ENCODE data around the gene SELENOV. TPM values are rescaled to one million over a fixed set of nuclear protein-coding genes. Genes with fewer than 3 reads are reported as not detected.

SELENOV gene
- total RNA-seq, 1 donor from 2014 or later, result not detected

DNA sequence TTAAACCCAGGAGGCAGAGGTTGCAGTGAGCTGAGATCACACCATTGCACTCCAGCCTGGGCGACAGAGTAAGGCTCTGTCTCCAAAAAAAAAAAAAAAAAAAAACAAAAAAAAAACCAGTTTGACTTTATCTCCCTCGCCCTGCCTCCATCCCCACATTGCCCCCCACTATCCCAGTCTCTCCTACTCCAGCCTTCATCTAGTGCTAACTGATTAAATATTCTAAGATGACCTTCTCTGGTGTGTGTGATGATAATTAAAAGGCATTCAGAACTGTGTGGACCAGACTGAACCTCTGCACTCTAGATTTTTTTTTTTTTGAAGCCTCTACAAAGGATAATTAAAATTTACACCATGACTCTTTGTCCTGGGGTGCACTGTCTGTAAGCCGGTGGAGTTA lies 22.2 kb upstream of the SELENOV start:
- no peak for DNase-seq (ENCODE audit: extremely low read depth, low read depth, low spot score)

DNA sequence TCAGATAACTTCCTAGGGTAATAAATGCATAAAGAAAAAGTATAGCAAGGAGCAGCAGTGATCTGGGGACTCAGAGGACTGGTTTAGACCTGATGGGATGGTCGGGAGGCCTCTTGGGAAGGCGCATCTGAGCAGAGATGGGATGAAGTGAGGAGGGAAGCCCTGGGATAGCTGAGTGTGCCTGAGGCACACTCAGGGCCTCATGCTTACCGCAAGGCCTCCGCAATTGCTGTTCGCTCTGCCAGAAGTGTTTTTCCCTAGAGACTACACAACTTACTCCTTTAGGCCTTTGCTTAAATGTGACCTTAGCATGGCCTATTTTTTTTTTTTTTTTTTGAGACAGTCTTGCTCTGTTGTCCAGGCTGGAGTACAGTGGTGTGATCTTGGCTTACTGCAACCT lies 20.3 kb upstream of the SELENOV start:
- DNase-seq (ENCODE audit: extremely low read depth, low read depth, low spot score), result no peak

DNA sequence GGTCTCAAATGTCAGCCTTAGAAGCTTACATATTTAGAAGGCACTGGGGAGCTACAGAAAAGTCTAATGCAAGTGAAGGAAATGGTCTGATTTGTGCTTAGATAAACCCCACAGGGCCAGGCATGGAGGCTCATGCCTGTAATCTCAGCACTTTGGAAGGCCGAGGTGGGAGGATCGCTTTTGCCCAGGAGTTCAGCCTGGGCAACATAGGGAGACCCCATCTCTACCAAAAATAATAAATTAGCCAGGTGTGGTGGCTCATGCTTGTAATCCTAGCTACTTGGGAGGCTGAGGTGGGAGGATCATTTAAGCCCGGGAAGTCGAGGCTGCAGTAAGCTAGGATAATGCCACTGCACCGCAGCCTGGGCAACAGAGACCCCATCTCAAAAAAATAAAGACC lies 18.9 kb upstream of the SELENOV start:
- DNase-seq (ENCODE audit: extremely low read depth, low read depth, low spot score), result no peak

DNA sequence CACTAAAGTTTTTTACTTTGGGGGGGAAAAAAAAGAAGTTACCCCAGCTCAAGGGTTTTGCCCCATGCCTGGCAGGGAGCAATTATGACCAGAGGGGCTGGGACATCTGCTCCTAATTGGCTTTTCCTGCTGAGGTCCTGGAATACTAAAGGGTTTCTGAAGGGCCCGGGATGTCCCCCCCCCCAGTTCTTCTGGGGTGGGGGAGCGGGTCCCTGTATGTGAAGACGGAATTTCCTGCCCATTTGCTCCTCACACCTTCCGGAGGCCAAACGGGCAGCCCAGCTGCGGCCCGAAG lies 17.3 kb upstream of the SELENOV start:
- DNase-seq (ENCODE audit: extremely low read depth, low read depth, low spot score), result no peak

DNA sequence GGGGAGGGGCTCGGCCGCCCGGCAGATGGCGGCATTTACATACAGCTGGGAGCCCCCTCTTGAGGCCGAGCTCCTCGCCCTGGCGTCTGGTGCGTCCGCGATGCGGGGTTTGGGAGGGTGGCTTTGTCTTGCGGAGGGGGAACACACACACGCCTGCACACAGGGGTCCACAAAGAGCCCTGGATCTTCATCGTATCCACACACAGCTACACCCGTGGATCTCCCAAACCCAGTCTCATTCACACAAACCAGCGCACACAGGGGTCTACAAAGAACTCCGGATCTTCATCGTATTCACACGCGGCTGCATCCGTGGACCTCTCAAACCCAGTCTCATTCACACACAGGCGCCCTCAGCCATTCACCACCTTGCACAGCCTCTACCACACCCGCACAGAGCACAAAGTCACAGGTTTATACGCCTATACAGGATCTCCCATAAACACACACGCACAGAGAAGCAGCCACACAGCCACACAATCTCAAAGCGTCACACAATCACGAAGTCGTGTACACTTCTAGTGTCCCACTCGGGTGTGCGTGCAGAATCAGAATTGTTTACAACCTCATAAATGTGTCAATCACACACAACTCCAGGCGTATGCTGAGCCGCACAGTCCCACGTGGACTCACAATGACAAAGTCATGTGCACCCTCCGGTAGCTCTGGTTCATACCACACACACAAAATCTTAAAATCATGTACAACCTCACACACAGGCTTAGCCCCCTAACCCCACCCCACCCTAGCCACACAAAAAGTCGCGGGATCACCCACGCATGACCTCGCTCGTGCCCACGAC lies 16.7 kb upstream of the SELENOV start:
- no peak for DNase-seq (ENCODE audit: extremely low read depth, low read depth, low spot score)

DNA sequence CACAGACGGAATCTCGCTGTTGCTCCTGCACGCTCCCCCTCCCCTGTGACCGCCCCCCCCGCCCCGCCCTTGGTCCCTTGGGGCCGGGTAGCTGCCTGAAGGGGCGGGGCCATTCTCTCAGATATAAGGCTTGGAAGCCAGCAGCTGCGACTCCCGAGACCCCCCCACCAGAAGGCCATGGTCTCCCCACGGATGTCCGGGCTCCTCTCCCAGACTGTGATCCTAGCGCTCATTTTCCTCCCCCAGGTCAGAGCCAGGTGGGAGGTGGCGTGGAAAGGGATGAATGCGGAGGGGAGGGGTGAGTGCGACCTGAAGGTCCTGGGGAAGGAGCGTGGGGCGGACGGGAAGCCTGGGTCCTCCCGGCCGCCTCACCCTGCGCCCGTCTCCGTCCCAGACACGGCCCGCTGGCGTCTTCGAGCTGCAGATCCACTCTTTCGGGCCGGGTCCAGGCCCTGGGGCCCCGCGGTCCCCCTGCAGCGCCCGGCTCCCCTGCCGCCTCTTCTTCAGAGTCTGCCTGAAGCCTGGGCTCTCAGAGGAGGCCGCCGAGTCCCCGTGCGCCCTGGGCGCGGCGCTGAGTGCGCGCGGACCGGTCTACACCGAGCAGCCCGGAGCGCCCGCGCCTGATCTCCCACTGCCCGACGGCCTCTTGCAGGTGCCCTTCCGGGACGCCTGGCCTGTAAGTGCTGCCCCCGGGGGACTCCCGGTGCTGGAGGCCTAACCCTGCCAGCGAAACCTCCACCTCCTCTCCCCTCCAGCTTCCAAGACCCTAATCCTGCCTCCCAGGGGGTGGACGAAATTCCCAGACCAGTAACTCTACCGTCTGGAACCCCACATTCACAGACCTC lies 15.9 kb upstream of the SELENOV start, which contains the start of gene DLL3:
TSS of gene DLL3 (plus strand) at position 150 of the 845 bp plus-strand sequence. CDS start at position 178, 28 bp downstream.
- DNase-seq (ENCODE audit: extremely low read depth, low read depth, low spot score), result no peak

DNA sequence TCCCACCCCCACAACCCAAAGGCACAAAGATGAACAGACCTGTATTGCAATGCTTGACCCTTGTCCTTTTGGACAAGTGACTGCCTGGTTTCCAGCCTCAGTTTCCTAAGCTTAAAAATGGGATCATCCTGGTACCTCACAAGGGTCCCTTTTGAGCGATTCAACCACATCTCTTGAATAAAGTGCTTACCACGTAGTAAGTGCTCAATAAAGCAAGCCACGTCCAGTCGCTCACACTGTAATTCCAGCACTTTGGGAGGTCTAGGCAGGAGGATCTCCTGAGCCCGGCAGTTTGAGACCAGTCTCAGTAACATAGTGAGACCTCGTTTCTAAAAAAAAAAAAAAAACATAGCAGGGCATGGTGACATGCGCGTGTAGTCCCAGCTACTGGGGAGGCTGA lies 15.0 kb upstream of the SELENOV start:
- no peak for DNase-seq (ENCODE audit: extremely low read depth, low read depth, low spot score)

DNA sequence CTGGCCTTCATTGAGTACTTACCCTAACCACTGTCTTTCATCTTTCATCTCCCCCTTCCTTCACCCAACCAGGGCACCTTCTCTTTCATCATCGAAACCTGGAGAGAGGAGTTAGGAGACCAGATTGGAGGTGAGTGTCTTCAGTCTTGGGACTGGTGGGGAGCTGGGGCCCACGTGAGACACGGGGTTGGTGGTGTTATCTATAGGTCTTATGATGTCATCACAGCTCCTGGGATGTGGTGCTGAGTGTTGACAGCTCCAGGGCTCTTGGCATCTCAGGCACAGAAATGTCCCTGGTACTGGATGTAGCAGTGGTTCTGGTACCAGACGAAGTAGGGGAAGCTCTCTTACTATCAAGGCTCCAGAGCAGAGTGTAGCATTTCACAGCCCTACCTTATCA lies 14.4 kb upstream of the SELENOV start:
- DNase-seq (ENCODE audit: extremely low read depth, low read depth, low spot score), result no peak

DNA sequence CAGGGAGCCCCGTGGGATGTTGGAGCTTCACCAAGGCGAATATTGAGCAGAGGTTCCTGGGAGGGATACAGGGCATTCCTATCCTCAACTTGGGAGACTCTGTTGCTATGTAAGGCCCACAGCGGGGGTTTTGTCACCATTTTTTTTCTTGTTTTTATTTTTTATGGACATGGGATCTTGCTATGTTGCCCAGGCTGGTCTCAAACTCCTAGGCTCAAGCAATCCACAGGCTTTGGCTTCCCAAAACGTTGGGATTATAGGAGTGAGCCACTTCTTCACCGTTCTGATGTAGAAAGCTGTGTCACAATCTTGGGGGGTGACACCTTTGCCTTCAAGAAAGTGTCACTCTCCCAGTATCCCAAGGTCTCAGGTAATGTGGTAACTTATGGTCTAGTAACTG lies 13.6 kb upstream of the SELENOV start:
- DNase-seq (ENCODE audit: extremely low read depth, low read depth, low spot score), result no peak

DNA sequence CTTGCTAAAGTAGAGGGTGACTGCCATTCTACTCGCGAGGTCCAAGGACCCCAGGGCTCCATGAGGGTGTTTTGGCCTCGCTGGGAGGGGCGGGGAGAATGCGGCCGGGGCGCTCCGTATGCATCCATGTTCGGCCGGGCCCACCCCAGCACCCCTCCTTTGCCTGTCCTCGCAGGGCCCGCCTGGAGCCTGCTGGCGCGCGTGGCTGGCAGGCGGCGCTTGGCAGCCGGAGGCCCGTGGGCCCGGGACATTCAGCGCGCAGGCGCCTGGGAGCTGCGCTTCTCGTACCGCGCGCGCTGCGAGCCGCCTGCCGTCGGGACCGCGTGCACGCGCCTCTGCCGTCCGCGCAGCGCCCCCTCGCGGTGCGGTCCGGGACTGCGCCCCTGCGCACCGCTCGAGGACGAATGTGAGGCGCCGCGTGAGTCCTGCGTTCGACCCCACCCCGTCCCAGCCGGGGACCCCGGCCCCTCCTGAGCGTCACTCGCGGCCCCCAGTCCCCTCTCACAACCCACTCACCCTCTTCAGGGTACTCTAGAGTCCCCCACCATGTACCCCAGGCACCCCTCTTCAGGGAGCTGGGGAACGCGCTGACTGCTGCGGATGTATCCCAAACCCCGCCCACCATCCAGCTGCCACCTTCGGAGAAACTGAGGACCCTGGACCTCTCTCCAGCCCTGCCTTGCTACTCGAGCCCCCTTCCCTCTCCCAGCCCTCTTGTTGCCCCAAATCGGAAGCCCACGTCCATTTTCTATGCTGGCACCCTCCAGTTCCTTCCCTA lies 12.1 kb upstream of the SELENOV start:
- no peak for DNase-seq (ENCODE audit: extremely low read depth, low read depth, low spot score)

DNA sequence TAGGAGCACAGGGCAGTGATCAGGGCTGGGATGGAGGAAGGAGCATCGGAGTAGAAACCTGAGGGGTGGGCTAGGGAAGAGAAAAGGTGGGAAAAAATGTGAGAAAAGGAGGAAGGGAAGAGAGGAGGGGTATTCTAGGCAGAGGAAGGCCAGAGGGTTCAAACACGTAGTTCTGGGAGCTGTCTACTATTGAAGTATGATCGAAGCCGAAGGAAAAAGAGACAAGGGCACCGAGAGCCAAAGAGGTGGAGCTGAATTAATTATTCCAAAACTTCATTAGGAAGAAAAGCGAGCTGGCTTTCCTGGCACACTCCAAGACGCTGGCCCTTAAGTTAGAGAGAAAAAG lies 8.4 kb upstream of the SELENOV start:
- no peak for DNase-seq (ENCODE audit: extremely low read depth, low read depth, low spot score)

DNA sequence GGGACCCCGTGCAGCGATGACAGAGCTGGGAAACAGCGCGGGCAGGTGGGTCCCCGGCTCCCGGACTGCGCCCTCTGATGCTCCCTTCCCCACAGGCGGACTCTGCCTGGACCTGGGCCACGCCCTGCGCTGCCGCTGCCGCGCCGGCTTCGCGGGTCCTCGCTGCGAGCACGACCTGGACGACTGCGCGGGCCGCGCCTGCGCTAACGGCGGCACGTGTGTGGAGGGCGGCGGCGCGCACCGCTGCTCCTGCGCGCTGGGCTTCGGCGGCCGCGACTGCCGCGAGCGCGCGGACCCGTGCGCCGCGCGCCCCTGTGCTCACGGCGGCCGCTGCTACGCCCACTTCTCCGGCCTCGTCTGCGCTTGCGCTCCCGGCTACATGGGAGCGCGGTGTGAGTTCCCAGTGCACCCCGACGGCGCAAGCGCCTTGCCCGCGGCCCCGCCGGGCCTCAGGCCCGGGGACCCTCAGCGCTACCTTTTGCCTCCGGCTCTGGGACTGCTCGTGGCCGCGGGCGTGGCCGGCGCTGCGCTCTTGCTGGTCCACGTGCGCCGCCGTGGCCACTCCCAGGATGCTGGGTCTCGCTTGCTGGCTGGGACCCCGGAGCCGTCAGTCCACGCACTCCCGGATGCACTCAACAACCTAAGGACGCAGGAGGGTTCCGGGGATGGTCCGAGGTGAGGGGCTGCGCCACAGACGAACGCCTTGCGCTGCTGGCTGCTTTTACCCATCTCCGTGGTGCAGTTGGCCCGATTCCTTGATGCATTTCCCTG lies 7.8 kb upstream of the SELENOV start:
- no peak for DNase-seq (ENCODE audit: extremely low read depth, low read depth, low spot score)

DNA sequence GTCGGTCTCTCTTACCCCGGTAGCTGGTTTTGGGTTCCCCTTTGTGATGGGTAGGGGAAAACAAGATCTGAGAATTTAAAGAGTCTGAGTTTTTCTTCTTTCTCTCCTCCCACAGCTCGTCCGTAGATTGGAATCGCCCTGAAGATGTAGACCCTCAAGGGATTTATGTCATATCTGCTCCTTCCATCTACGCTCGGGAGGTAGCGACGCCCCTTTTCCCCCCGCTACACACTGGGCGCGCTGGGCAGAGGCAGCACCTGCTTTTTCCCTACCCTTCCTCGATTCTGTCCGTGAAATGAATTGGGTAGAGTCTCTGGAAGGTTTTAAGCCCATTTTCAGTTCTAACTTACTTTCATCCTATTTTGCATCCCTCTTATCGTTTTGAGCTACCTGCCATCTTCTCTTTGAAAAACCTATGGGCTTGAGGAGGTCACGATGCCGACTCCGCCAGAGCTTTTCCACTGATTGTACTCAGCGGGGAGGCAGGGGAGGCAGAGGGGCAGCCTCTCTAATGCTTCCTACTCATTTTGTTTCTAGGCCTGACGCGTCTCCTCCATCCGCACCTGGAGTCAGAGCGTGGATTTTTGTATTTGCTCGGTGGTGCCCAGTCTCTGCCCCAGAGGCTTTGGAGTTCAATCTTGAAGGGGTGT lies 7.1 kb upstream of the SELENOV start:
- no peak for DNase-seq (ENCODE audit: extremely low read depth, low read depth, low spot score)

DNA sequence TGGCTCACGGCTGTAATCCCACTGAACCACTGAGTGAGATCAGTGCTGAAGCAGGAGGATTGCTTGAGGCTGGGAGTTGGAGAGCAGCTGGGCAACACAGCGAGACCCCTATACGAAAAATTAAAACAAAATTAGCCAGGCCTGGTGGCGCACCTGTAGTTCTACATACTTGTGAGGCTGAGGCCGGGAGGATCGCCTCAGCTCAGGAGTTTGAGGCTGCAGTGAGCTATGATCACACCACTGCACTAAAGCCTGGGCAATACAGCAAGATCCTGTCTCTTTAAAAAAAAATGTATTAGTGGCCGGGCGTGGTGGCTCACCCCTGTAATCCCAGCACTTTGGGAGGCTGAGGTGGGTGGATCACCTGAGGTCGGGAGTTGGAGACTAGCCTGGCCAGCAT lies 6.3 kb upstream of the SELENOV start:
- DNase-seq (ENCODE audit: extremely low read depth, low read depth, low spot score), result no peak

DNA sequence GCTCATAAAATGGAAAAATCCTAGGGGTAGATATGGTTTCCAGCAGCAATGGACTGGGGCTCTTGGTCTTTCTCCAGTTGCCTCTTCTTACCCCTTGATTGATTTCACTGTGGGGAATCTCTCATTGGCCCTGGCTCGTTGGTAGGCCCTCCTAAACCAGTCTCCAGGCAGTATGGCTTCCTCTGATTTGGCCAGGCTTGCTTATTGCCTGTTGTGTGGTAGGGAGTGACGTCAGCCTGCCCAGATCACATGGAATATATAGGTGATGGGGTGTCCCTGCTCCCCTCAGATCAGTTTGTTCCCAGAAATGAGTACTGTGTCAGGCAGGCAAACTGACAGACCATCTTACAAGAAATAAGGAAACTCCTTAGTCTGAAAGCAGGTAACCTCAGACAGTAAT lies 5.7 kb upstream of the SELENOV start:
- DNase-seq (ENCODE audit: extremely low read depth, low read depth, low spot score), result no peak

DNA sequence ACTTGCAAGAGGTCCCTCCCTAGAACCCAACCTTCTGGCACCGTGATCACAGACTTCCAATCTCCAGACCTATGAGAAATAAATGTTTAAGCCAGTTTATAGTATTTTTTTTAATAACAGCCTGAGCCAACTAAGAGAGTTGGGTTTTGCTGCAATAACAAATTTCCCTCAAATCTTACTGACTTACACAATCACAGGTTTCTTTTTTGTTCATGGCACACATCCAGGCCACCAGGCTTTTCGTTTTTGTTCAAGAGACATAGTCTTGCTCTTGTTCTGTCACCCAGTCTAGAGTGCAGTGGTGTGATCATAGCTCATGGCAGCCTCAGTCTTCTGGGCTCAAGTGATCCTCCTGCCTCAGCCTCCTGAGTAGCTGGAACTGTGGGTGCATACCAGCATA lies 2.0 kb upstream of the SELENOV start:
- no peak for DNase-seq (ENCODE audit: extremely low read depth, low read depth, low spot score)

DNA sequence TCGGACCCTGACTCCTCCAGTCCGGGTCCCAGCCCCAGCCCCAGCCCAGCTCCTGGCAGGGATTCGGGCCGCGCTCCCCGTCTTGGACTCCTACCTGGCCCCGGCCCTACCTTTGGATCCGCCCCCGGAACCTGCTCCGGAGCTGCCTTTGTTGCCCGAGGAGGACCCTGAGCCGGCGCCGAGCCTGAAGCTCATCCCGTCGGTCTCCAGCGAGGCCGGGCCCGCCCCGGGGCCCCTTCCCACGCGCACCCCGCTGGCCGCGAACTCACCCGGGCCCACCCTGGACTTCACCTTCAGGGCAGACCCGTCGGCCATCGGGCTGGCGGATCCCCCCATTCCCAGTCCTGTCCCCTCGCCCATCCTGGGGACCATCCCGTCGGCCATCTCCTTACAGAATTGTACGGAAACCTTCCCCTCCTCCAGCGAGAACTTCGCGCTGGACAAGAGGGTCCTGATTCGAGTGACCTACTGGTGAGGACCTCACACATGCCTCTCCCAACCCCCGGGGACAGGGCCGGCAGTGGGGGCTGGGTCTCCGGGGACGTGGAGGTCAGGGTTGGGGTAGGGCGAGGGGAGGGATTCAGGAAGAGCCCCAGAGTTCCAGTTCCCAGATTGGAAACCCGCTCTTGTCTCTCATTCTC lies 732 bp downstream of the SELENOV start:
- no peak for DNase-seq (ENCODE audit: extremely low read depth, low read depth, low spot score)

DNA sequence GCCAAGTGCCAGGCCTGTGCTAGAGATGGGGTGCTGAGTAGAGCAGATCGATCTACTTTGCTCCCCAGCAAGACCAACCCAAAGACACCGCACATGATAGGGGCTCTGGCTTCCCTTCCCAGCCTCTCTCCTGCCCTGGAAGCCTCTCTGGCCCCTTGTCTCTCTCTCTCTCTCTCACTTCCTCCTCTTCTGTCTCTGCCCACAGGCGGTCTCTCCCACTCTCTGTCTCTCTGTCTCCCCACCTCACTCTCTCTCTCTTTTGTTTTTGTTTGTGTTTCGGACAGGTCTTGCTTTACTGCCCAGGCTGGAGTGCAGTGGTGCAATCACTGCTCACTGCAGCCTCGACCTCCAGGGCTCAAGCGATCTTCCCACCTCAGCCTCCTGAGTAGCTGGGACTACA lies 1.3 kb downstream of the SELENOV start:
- no peak for DNase-seq (ENCODE audit: extremely low read depth, low read depth, low spot score)

DNA sequence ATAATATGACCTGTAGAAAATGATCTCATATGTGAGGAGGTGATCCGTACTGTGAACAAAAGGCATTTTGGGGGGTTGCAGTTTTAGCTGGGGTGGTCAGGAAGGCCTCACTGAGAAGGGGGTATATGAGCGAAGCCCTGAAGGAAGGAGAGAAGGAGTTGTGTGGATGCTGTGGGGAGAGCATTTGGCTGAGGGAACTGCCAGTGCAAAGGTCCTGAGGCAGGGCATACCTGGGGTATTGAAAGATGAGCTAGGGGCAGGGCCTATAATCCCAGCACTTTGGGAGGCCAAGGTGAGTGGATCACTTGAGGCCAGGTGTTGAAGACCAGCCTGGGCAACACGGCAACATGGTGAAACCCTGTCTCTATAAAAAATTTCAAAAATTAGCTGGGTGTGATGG lies 2.5 kb downstream of the SELENOV start:
- DNase-seq (ENCODE audit: extremely low read depth, low read depth, low spot score), result no peak

DNA sequence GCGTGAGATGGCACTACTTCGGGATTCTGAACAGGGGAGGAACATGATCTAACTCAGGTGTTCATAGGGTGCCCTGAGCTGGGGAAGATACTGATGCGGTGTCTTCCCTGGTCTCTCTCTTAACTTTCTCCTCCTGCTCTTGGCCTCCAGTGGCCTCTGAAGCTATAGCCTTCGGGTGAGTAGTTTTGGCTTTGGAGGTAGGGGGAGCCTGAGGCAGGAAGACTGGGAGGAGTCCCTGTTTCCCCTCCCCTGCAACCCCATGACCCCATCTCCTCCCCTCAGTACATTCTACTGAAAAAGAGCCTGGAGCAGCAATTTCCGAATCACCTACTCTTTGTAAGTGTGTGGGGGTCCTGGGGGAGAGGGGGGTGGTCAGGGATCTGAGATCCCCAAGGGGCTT lies 3.5 kb downstream of the SELENOV start:
- DNase-seq (ENCODE audit: extremely low read depth, low read depth, low spot score), result no peak
